Astrocyte (in vitro differentiated cells and primary cell): Measurements from ENCODE around the gene SARNP. TPM values are rescaled to one million over a fixed set of nuclear protein-coding genes. Genes with fewer than 3 reads are reported as not detected.

Experiments
- DNase-seq: peaks from one replicate; pipeline ENCODE4 v3.0.0-alpha.2; 2010; ENCODE audit warnings: low read depth
- FAIRE-seq: peaks from 2 replicates; lab custom pipeline; 2011; peaks lifted over from hg19 to GRCh38; lab: Jason Lieb, UNC
- H2AFZ ChIP-seq: 2 replicates; pipeline ENCODE4 v1.6.0; 2012; ENCODE audit warnings: low read depth, low read length, inconsistent platforms
- H3K27ac ChIP-seq: 2 replicates; pipeline ENCODE4 v1.5.1; 2011; ENCODE audit warnings: low read depth, low read length, inconsistent platforms
- H3K27me3 ChIP-seq: 2 replicates; pipeline ENCODE4 v1.6.0; 2011; ENCODE audit warnings: low read length, inconsistent platforms; ENCODE audit not compliant: insufficient read depth
- H3K36me3 ChIP-seq: 2 replicates; pipeline ENCODE4 v1.5.1; 2011; ENCODE audit warnings: low read length, inconsistent platforms; ENCODE audit not compliant: insufficient read depth
- H3K4me1 ChIP-seq: 2 replicates; pipeline ENCODE4 v1.5.1; 2011; ENCODE audit warnings: low read length, inconsistent platforms; ENCODE audit not compliant: insufficient read depth
- H3K4me2 ChIP-seq: 2 replicates; pipeline ENCODE4 v1.6.0; 2012; ENCODE audit warnings: low read length, inconsistent platforms
- H3K4me3 ChIP-seq: 2 replicates; pipeline ENCODE4 v1.5.1; 2011; ENCODE audit warnings: low read depth, mild to moderate bottlenecking, low read length, inconsistent platforms; ENCODE audit not compliant: insufficient read depth
- H3K79me2 ChIP-seq: 2 replicates; pipeline ENCODE4 v1.6.0; 2012; ENCODE audit warnings: mild to moderate bottlenecking, low read length, inconsistent platforms; ENCODE audit not compliant: insufficient read depth
- H3K9ac ChIP-seq: 2 replicates; pipeline ENCODE4 v1.6.0; 2012; ENCODE audit warnings: mild to moderate bottlenecking, low read length, inconsistent platforms
- H3K9me3 ChIP-seq: 2 replicates; pipeline ENCODE4 v1.5.1; 2012; ENCODE audit warnings: low read depth, mild to moderate bottlenecking, low read length, inconsistent platforms; ENCODE audit not compliant: insufficient read depth
- H4K20me1 ChIP-seq: 2 replicates; pipeline ENCODE4 v1.6.0; 2012; ENCODE audit warnings: low read length, inconsistent platforms; ENCODE audit not compliant: insufficient read depth
- H3K27ac Mint-ChIP-seq: one replicate; pipeline ENCODE4 v1.8.0; 2021; ENCODE audit warnings: mild to moderate bottlenecking, mixed read lengths; ENCODE audit not compliant: unreplicated experiment
- H3K27me3 Mint-ChIP-seq: one replicate; pipeline ENCODE4 v1.8.0; 2021; ENCODE audit warnings: low read depth, mixed read lengths; ENCODE audit not compliant: unreplicated experiment
- H3K36me3 Mint-ChIP-seq: one replicate; pipeline ENCODE4 v1.8.0; 2021; ENCODE audit warnings: low read depth, mixed read lengths; ENCODE audit not compliant: unreplicated experiment
- H3K4me1 Mint-ChIP-seq: one replicate; pipeline ENCODE4 v1.8.0; 2021; ENCODE audit warnings: low read depth, mixed read lengths; ENCODE audit not compliant: unreplicated experiment
- H3K4me3 Mint-ChIP-seq: one replicate; pipeline ENCODE4 v1.8.0; 2021; ENCODE audit warnings: mild to moderate bottlenecking, moderate library complexity, mixed read lengths; ENCODE audit not compliant: unreplicated experiment
- H3K9me3 Mint-ChIP-seq: one replicate; pipeline ENCODE4 v1.8.0; 2021; ENCODE audit warnings: mild to moderate bottlenecking, mixed read lengths; ENCODE audit not compliant: unreplicated experiment
- EZH2 ChIP-seq: IDR thresholded peaks from 2 replicates; pipeline ENCODE4 v1.6.1; 2012; ENCODE audit warnings: mild to moderate bottlenecking, low read length, inconsistent platforms; ENCODE audit not compliant: insufficient read depth
- total RNA-seq: library from RNA; stranded (reverse); gene quantifications from 2 replicates; pipeline ENCODE4 v1.2.1, GENCODE V29; 2021
- TF ChIP-seq, protein P1 (sequence below): IDR thresholded peaks from 2 replicates; pipeline ENCODE4 v1.5.1; 2011; ENCODE audit warnings: low read depth, mild to moderate bottlenecking, inconsistent platforms, low read length, moderate library complexity; ENCODE audit not compliant: insufficient read depth

The SARNP gene
- total RNA-seq, 1 donor from 2014 or later = 105 TPM

DNA sequence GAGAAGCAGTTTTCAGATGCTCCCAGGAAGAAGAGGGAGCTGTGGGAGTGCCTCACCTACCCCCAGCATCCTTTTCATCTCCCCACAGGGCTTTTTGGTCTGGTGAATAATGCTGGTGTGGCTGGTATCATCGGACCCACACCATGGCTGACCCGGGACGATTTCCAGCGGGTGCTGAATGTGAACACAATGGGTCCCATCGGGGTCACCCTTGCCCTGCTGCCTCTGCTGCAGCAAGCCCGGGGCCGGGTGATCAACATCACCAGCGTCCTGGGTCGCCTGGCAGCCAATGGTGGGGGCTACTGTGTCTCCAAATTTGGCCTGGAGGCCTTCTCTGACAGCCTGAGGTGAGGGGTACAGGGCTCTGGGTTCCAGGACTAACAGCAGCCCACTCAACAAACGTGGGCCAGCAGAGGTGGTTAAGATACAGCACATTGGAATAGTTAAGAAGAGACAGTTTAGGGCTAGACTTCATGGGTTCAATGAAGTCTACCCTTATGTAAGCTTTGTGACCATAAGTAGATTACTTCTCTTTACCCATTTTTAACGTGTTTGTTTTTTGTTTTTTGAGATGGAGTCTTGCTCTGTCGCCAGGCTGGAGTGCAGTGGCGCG lies 95.8 kb downstream of the SARNP start:
- Mint-ChIP-seq H3K4me1 (peaks cover 47% of the 10 kb centered on the region), H3K9me3 (no peaks in the 10 kb centered on the region), H3K36me3 (peaks cover 18% of the 10 kb centered on the region), H3K4me3 (no peak overlapping the region), H3K27me3 (no peaks in the 10 kb centered on the region), H3K27ac (peak overlapping the region; percentile 12)
- no peak overlapping the region for H3K9ac ChIP-seq
- peaks cover 29% of the 10 kb centered on the region for H3K36me3 ChIP-seq
- peaks cover 25% of the 10 kb centered on the region for H3K79me2 ChIP-seq
- no peak overlapping the region for H3K4me3 ChIP-seq
- no peak for FAIRE-seq
- H3K9me3 ChIP-seq = no peaks in the 10 kb centered on the region
- no peak for DNase-seq
- no peak for TF ChIP-seq EZH2
- TF ChIP-seq, protein P1, sequence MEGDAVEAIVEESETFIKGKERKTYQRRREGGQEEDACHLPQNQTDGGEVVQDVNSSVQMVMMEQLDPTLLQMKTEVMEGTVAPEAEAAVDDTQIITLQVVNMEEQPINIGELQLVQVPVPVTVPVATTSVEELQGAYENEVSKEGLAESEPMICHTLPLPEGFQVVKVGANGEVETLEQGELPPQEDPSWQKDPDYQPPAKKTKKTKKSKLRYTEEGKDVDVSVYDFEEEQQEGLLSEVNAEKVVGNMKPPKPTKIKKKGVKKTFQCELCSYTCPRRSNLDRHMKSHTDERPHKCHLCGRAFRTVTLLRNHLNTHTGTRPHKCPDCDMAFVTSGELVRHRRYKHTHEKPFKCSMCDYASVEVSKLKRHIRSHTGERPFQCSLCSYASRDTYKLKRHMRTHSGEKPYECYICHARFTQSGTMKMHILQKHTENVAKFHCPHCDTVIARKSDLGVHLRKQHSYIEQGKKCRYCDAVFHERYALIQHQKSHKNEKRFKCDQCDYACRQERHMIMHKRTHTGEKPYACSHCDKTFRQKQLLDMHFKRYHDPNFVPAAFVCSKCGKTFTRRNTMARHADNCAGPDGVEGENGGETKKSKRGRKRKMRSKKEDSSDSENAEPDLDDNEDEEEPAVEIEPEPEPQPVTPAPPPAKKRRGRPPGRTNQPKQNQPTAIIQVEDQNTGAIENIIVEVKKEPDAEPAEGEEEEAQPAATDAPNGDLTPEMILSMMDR = no peak
- no peaks in the 10 kb centered on the region for H3K27me3 ChIP-seq
- peaks cover 71% of the 10 kb centered on the region for H3K4me1 ChIP-seq
- peak overlapping the region; percentile 87 for H3K4me2 ChIP-seq
- peaks cover 46% of the 10 kb centered on the region for H4K20me1 ChIP-seq
- H2AFZ ChIP-seq = no peak overlapping the region
- H3K27ac ChIP-seq = no peak overlapping the region

- TF ChIP-seq EZH2 = no peak
- TF ChIP-seq, protein P1 = peak; percentile 30
- peak overlapping the region; percentile 87 for H3K4me2 ChIP-seq
- H3K27me3 ChIP-seq = no peaks in the 10 kb centered on the region
- H3K9ac ChIP-seq = peak overlapping the region; percentile 64
- peak overlapping the region; percentile 18 for H3K4me3 ChIP-seq
- peaks cover 17% of the 10 kb centered on the region for H3K79me2 ChIP-seq
- Mint-ChIP-seq H3K9me3 (no peaks in the 10 kb centered on the region), H3K27ac (no peak overlapping the region), H3K36me3 (peaks cover 13% of the 10 kb centered on the region), H3K27me3 (no peaks in the 10 kb centered on the region), H3K4me1 (peaks cover 43% of the 10 kb centered on the region), H3K4me3 (no peak overlapping the region)
- H3K9me3 ChIP-seq = no peaks in the 10 kb centered on the region
- peaks cover 27% of the 10 kb centered on the region for H3K36me3 ChIP-seq
- FAIRE-seq (no peak), DNase-seq (peak; percentile 88)
- H4K20me1 ChIP-seq = peaks cover 39% of the 10 kb centered on the region
- H3K27ac ChIP-seq = peak overlapping the region; percentile 47
- H2AFZ ChIP-seq = no peak overlapping the region
- H3K4me1 ChIP-seq = peaks cover 67% of the 10 kb centered on the region
Measured at GRCh38 chr12:55720894-55721444, 96.6 kb downstream of the SARNP start.

DNA sequence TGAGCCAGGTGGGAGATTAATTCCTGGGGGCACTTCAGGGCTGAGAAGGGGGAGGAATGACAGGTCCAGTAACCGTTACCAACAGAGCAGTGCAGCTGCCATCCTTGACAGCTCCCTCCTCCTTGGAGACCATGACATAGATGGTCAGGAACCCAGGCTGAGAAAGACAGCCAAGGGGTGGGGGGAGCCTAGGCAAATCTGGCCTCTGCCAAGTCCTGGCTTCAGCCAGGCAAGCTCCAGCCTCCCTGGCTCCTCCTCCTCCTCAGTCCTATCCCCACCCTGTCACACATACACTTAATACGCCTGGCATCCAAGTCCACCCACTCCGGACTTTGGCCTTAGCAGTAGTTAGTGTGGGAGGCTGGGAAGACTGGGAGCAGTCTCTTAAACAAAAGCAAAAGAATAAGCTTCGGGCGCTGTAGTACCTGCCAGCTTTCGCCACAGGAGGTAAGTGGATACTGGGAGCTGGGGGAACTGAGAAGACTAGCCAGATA lies 97.4 kb downstream of the SARNP start, which contains the start of gene RDH5:
Gene RDH5, plus strand, starts transcription at position 323 of the 494 bp plus-strand sequence. CDS start 792 bp downstream, outside the sequence.
- peak; percentile 92 for DNase-seq
- Histone ChIP-seq H3K4me3 (peak within 1 kb of the TSS; percentile 18), H2AFZ (no peak within 1 kb of the TSS), H3K9me3 (no peaks in the 10 kb centered on the region), H3K36me3 (peaks cover 19% of the 10 kb centered on the region), H3K4me1 (peaks cover 68% of the 10 kb centered on the region), H3K9ac (peak within 1 kb of the TSS; percentile 64), H3K4me2 (peak within 1 kb of the TSS; percentile 87), H3K27ac (peak within 1 kb of the TSS; percentile 47), H3K27me3 (no peaks in the 10 kb centered on the region), H3K79me2 (peaks cover 11% of the 10 kb centered on the region), H4K20me1 (peaks cover 30% of the 10 kb centered on the region)
- FAIRE-seq = no peak
- Mint-ChIP-seq H3K27ac (no peak within 1 kb of the TSS), H3K4me3 (no peak within 1 kb of the TSS), H3K4me1 (peaks cover 36% of the 10 kb centered on the region), H3K27me3 (no peaks in the 10 kb centered on the region), H3K9me3 (no peaks in the 10 kb centered on the region), H3K36me3 (peaks cover 12% of the 10 kb centered on the region)
- no peak for TF ChIP-seq EZH2
- TF ChIP-seq, protein P1 = no peak
